HG02973 (cell line): ENCODE measurements around the gene TMEM235.

Source experiments
- ATAC-seq: cut with Tn5 transposase; IDR thresholded peaks from one replicate; pipeline ENCODE4 v1.9.1; 2021; ENCODE audit warnings: moderate library complexity; ENCODE audit not compliant: unreplicated experiment

TMEM235 gene

DNA sequence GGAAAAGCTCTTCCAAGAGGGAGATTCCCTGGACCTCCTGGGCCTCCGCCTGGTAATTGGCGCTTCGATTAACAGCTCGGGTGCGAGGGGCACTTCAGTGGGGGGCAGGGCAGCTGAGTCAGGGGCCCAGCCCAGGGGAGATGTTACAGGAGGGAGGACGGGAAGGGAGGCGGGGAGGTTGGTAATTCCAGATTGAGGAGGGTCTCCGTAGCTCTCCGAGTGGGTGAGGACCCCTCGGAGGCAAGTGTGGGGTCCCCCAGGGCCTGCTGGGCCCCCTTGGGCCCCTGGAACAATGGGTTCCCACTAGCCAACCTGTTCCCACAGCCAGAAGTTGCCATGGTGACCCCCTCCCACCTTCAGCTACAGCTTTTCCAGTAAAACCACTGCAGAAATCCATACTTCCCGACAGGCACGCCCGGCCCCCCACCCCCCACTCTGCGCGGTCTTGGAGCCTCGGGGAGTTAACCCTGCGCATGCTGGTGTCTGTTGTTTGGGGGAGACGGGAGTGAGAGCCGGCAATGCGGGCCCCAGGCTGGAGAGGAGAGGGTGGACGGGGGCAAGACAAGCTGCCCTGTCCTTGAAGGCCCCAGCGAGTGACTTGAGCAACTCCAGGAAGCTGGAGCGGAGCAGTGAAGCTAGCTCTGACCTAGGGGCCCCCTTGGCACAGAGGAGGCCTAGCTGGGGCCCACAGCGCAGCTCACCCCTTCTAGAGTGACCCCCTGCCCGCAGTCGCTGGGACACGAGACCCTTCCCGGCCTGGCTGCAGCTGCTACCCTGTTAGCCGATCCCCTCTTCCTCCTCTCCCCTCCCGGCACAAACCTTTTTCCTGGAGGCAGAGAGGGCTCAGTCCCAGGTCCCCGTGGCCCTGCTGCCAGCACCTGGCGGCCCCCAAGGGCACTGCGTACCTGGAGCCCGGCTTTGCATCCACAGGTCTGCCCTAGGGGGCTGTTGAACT lies 37.8 kb downstream of the TMEM235 start:
- ATAC-seq, result no peak

DNA sequence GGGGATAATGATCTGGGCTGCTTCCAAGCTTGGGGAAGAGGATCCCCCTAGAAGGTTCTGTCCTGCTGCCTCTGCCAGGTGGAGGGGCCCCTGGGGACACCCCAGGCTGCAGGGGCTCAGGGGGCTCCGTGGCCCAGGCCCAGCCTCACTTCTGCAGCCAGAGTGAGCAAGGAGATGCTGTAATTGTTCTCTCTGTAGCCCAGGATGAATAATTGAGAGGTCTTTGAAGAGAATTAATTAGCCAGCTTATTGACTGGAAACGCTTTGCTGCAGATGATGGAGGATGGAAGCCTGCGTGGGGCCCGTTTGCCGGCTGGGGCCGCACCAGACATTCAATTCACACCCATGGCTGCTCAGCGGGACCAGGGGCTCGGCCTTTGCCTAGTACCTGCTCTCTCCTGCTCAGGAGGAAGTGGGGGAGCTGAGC lies 38.5 kb downstream of the TMEM235 start:
- no peak for ATAC-seq

DNA sequence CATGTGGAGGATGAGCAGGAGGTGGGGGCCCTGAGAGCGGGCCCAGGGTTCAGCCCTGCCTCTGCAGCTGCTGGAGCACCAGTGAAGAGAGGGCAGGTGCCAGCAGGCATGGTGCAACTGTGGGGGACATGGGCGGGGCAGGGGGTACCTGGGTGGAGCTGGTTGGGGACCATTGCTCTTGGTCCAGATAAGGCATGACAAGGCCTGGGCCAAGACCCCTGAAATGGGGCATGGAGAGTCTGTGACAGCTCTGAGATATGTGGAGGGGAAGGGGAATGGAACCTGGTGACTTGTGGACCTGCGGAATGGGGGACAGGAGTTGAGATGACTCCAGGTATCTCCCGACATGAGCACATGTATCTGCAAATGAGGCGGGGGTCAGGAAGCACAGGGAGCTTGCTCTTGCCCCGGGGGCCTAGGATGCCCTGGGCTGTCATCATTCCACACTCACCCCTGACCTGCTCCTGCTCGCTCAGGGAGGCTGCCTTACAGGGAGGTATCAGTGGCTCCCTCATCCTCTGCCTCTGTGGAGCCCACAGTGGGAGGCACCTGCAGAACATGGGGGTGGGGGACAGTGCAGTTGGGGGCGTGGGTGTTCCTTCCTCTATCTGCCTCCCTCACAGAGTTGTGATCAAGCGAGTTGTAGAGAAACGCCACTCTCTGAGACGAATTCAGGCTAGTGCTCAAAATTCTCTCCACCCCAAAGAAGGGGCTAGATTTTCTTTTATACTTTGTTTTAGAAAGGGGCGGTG lies 40.2 kb downstream of the TMEM235 start:
- ATAC-seq, result no peak

DNA sequence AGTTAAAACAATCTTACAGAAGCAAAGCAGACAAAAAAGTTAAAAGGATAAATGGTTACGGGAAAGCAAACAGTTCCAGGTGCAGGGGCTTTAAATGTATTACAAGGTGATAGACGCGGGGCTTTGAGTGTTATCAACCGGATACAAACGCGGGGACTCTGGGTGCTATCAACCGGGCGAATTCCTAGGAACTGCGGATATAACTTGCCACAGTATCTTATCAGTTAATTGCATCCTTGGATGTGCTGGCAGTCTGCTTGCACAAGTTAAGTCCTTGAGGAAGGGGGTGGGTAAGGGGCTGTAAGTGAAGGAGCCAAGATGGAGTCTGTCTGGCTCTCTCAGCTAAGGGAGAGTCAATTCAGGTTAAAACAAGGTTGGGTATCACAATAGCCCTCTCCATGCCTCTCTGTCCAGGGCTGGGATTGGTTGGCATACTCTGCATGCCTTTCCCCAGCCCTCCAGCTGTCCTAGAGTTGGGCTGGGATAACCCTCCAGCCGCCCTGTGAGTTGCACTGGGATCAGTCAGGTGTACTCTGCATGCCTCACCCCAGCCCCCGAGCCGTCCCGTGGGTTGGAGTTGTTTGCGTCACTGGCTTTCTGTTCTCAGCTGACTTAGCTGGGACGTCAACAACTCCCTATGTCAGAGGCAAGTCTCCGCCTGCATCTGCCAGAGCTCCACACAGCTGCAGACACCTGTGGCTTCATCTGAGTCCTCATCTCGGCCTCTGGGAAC lies 40.9 kb downstream of the TMEM235 start:
- ATAC-seq, result no peak

DNA sequence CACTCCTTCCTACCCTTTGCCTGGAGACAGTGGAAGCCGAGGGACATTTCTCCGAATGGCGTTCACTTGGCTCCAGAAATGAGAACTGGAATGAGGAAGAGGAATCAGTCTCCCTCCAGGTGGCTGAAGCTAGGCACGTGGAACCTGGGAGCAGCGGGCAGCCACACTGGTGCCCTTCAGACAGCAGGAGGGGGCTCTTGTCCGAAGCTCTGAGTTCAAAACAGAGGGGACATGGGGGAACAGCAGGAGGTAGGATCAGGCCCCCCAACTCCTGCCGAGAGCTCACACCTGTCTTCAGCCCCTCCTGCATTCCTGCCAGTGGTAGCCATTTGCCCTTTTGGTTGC lies 41.5 kb downstream of the TMEM235 start:
- no peak for ATAC-seq

DNA sequence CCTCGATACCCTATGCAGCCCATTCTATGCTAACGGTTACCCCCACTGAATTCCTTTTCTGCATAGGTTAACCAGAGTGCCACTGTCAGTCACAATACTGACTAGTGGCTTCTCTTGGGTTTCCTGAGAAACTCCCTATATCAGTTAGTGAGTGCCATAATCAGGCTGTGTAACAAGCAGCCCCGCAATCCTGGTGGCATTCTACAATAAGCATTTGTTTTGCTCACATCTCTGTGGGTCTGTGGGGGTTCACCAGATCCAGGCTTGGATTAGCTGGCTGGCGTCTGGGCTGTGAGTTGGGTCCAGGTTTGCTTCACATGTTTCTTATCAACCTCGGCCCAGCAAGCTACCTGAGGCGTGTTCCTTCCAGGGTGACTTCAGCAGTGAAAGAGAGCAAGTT lies 42.4 kb downstream of the TMEM235 start:
- ATAC-seq, result no peak

DNA sequence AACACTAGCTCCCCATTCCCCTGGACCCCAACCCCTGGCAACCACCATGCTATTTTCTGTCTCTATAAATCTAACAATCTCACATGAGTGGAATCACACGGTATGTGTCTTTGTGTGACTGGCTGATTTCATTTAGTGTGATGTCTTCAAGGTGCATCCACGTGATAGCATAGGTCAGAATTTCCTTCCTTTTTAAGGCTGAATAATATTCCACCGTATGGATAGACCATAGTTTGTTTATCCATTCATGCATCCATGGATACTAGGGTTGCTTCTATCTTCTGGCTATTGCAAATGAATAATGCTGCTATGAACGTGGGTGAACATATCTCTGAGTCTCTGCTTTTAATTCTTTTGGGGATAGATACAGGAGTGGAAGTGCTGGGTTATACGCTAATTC lies 43.9 kb downstream of the TMEM235 start:
- no peak for ATAC-seq

DNA sequence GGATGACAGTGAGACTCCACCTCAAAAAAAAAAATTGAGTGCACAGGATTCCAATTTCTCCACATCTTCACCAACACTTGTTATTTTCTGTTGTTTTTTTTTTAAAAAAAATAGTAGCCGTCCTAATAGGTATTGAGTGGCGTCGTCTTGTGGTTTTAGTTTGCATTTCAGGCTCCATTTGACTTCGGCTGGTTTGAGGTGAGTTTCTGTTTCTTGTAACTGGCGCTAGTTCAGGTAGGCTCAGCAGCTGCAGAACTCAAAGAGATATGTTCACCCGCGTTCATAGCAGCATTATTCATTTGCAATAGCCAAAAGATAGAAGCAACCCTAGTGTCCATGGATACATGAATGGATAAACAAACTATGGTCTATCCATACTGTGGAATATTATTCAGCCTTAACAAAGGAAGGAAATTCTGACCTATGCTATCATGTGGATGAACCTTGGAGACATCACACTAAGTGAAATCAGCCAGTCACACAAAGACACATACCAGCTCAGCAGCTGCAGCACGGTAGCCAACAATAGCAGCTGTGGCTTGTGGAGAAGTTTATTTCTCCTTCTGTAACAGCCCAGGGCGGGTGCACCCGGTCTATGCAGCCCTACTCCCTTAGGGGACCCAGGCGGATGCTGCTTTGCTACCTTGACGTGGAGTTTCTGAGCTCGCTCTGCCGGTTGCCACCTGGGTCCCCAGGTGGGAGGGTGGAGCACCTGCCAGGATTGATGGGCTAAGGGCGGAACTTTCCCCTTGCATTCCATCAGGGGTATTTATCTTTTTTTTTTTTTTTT lies 44.9 kb downstream of the TMEM235 start:
- ATAC-seq, result no peak

DNA sequence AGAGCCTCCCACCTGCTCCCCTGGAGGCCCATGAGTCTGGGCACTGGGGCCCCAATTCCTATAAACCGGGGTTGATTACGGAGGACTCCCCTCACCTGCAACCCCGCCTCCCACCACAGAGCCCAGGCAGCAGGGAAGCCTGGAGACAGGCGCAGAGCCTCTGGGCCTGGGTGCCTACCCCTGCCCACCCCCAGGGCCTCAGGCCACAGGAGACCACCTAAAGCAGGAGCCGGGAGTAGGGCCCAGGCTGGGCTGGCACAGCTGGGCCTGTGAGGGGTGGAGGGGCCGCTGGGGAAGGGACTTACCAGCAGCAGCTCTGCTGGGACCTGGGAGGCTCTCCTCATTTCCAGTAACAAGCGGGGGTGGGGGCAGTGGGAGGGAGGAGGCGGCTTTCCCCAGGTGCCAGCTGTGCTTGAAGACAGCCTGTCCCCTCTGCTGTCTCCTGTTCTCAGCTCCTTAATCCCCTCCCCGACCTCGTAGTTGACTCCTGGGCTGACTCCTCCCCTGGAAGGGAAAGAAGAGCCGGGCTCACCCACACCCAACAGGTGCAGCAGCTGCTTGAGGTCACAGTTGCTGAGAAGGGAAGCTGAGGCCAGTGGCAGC lies 46.8 kb downstream of the TMEM235 start:
- no peak for ATAC-seq

DNA sequence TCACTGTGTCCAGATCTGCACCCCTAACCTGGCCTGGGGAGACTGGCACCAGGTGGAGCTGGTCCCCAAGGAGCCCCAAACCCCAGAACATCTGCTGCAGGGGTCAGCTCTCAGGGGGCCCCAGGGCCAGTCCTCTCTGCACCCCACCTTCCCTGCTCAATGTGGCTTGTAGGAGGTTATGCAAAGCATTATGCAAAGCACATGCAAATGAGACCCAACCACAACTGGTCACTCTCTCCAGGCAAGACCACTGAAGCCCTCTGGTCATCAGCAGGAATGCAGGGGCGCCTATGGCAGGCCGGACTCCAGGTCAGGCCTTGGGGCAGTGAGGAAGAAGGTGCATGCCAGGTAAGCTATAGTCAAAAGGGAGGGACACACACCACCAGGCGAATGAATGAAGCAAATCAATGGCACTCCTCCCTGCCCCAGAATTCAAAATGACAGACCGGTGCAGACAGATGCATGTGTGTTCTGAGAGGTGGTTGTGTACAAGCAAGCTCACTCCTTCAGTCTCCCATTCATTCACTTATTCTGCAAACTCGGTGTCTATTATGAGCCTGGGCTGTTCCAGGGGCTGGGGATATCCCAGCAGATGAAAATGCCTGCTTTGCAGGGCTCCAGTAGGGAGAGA lies 48.0 kb downstream of the TMEM235 start:
- ATAC-seq, result no peak

DNA sequence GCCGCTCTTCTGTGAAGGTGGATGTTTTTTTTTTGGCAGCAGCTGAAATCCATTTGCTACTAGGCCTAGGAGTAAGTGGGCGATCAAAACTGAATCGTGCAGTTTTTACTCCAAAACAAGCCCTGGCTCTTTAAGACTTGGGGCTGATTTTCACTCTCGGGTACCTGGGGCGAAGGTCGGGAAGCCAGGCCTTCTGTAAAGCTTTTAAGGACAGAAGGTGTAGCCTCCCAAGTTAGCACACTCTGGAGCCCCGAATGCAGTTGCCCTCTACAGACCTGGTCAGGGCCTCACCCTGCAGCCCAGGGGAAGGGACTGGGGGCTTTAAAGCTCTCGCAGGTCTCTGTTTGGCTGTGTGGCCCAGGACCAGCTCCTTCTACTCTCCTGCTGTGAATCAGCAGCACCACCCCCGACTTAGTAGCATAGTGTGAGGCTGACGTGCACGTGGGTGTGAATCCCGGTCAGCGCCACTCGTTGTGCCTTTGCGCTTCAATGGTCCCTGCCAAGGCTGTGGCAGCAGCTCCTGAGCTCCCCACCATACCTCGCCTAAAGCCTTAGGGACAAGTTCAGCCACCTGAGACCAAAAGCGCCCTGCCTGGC lies 49.9 kb downstream of the TMEM235 start:
- ATAC-seq, result no peak

DNA sequence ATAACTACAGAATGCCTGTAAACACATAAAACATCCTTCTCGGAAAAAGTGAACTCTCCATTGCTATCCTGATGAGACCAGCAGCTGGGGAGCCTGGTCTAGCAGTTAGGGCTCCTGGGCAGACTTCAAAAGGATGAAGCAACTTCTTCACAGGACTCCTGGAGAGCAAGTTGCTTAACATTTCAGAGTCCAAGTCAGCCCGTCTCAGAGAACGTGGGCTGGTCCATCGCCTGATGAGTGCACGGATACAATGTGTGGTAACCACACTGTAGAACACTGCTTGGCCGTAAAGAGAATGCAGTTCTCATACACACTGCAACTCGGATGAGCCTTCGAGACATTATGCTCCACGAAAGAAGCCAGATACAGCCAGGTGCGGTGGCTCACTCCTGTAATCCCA lies 52.7 kb downstream of the TMEM235 start:
- no peak for ATAC-seq

DNA sequence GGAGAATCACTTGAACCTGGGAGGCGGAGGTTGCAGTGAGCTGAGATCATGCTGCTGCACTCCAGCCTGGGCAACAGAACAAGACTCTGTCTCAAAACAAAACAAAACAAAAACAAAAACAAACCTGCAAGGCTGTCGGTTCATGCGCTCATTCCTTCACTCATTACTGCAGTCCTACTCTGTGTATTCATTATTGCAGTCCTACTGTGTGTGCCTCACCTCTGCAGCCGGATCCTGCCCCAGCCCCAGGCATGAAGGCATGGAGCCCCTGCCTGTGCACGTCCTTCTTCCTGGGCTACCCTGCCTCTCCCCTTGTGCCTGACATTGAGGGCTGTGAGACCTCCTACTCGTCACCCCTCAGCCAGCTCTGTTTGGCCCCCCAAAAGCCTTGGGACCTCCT lies 57.6 kb downstream of the TMEM235 start:
- ATAC-seq, result no peak

DNA sequence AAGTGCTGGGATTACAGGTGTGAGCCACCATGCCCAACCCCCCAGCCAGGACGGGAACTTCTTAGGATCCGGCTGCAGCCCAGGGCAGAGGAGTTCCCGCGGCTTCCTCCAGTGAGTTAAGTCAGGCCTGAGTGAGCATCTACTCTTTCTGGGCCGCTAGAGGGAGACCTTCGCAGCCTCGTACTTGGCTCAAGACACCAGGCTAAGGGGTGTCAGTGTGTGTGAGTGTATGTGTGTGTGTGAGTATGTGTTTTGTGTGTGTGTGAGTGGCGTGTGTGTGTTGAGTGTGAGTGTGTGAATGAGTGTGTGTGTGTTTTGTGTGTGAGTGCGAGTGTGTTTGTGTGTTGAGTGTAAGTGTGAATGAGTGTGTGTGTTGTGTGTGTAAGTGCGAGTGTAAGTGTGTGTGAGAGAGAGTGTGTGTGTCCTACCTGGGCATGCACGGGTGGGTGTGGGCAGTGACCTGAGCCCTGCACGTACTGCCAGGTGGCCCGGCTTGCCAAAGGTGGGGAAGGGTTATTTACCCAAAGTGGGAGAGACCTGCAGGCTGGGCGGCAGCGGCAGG lies 58.5 kb downstream of the TMEM235 start:
- ATAC-seq, result no peak
